Vagina (tissue), 2 donors: ENCODE results near the gene CDH4. TPM values are rescaled to one million over a fixed set of nuclear protein-coding genes. Genes with fewer than 3 reads are reported as not detected.

ENCODE experiments used
- DNase-seq, 2 donors: peaks; one replicate each; pipeline ENCODE4 v3.0.0-alpha.2; 2017; ENCODE audit errors: extremely low spot score in 2 of 2
- H3K27ac ChIP-seq: fragments of 200-600 bp; sonication (generic); one replicate; pipeline ENCODE4 v1.5.1; 2019
- H3K27me3 ChIP-seq: fragments of 200-600 bp; sonication (generic); one replicate; pipeline ENCODE4 v1.5.1; 2019
- H3K36me3 ChIP-seq, 2 donors: fragments of 200-600 bp; sonication (generic); one replicate each; pipeline ENCODE4 v1.5.1; 2017 to 2019
- H3K4me1 ChIP-seq: fragments of 200-600 bp; sonication (generic); one replicate; pipeline ENCODE4 v1.5.1; 2019
- H3K4me3 ChIP-seq, 2 donors: fragments of 200-600 bp; sonication (generic); 1 replicate in 1 of 2; 2 replicates in 1 of 2; pipeline ENCODE4 v1.5.1; 2016 to 2019
- H3K9me3 ChIP-seq: fragments of 200-600 bp; sonication (generic); one replicate; pipeline ENCODE4 v1.5.1; 2019
- POLR2A ChIP-seq, 2 donors: fragments of 450-650 bp; IDR thresholded peaks; one replicate each; pipeline ENCODE4 v1.6.1; 2017; ENCODE audit warnings: antibody characterized with exemption in 2 of 2, mild to moderate bottlenecking in 2 of 2, moderate library complexity in 2 of 2
- POLR2AphosphoS5 ChIP-seq, 2 donors: sonication (generic); formaldehyde crosslinking; IDR thresholded peaks; one replicate each; pipeline ENCODE4 v1.9.0; 2017; ENCODE audit warnings: antibody characterized with exemption in 2 of 2, mild to moderate bottlenecking in 2 of 2, low read depth in 1 of 2; ENCODE audit not compliant: insufficient read depth in 1 of 2
- intact Hi-C: fragments of 100-400 bp; cut with DNase I; formaldehyde crosslinking; loops from one replicate; pipeline ENCODE4 v1.15.1; 2023
- total RNA-seq: library from RNA; depleted of rRNA; stranded (reverse); fragments of >200 nt; gene quantifications from one replicate; pipeline ENCODE4 v1.2.3, GENCODE V29; 2016
- TF ChIP-seq, protein P1 (sequence below), 3 experiments: fragments of 450-650 bp in 2 of 3; fragments of 200-600 bp in 1 of 3; sonication (generic) in 1 of 3; IDR thresholded peaks; one replicate each; pipeline ENCODE4 v1.5.1; 2017 to 2019; ENCODE audit warnings: antibody characterized with exemption in 3 of 3, mild to moderate bottlenecking in 2 of 3, moderate library complexity in 2 of 3

Gene CDH4
- total RNA-seq, 1 donor from 2014 or later = 0.25 TPM

DNA sequence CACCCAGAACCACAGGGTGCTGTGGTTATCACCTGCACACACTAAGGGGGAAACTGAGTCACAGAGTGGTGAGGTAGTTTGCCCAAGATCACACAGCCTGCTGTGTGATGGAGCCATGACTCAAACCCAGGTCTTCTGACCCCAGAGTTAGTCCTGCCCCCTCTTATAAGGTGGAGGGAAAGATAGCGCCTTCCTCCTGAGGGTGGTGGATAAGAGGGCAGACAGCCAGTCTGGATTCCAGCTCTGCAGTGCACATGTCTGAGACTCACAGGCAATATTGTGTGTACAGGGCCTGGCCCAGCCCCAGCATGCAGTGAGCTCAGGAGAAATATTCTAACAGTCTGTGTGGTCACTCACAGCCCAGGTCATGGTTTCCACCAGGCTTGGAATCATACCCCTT is 393.7 kb downstream of the CDH4 start:
- H3K27ac ChIP-seq = no peak overlapping the region
- H3K4me3 ChIP-seq = no peak overlapping the region
- no peaks in the 10 kb centered on the region for H3K36me3 ChIP-seq
- no peaks in the 10 kb centered on the region for H3K9me3 ChIP-seq
- TF ChIP-seq, protein P1, sequence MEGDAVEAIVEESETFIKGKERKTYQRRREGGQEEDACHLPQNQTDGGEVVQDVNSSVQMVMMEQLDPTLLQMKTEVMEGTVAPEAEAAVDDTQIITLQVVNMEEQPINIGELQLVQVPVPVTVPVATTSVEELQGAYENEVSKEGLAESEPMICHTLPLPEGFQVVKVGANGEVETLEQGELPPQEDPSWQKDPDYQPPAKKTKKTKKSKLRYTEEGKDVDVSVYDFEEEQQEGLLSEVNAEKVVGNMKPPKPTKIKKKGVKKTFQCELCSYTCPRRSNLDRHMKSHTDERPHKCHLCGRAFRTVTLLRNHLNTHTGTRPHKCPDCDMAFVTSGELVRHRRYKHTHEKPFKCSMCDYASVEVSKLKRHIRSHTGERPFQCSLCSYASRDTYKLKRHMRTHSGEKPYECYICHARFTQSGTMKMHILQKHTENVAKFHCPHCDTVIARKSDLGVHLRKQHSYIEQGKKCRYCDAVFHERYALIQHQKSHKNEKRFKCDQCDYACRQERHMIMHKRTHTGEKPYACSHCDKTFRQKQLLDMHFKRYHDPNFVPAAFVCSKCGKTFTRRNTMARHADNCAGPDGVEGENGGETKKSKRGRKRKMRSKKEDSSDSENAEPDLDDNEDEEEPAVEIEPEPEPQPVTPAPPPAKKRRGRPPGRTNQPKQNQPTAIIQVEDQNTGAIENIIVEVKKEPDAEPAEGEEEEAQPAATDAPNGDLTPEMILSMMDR (IDR thresholded peaks at IDR 0.05) = no peak
- TF ChIP-seq POLR2A (IDR thresholded peaks at IDR 0.05) (no peak), POLR2AphosphoS5 (IDR thresholded peaks at IDR 0.05; ENCODE audit: insufficient read depth in 1 of 2, low read depth in 1 of 2) (no peak)
- H3K27me3 ChIP-seq = no peaks in the 10 kb centered on the region
- intact Hi-C loops = no loop called here
- DNase-seq = no peak
- H3K4me1 ChIP-seq = no peaks in the 10 kb centered on the region

DNA sequence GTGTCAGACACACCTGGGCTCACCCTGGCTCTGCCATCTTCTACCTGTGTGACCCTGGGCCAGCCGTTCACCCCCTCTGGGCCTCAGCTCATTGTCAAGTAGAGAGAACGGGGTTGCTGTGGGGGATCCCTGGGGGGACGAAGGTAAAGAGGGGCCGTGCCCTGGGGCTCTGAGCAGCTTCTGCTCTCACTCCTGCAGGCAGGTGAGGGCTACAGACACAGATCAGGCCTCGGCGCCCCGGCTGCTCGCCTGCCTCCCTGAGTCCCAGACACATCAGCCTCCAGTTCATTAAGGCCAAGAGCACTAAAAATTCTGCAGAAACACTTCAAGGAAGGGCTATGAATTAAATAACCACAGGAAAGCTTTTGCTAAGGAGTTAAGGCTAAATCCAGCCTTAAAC is 394.4 kb downstream of the CDH4 start:
- no peak overlapping the region for H3K27ac ChIP-seq
- no peak for DNase-seq
- no peaks in the 10 kb centered on the region for H3K36me3 ChIP-seq
- intact Hi-C loops = no loop called here
- H3K4me3 ChIP-seq = no peak overlapping the region
- TF ChIP-seq, protein P1 (IDR thresholded peaks at IDR 0.05) = no peak
- TF ChIP-seq POLR2AphosphoS5 (IDR thresholded peaks at IDR 0.05; ENCODE audit: insufficient read depth in 1 of 2, low read depth in 1 of 2) = no peak
- TF ChIP-seq POLR2A (IDR thresholded peaks at IDR 0.05) = no peak
- no peaks in the 10 kb centered on the region for H3K27me3 ChIP-seq
- no peaks in the 10 kb centered on the region for H3K9me3 ChIP-seq
- H3K4me1 ChIP-seq = no peaks in the 10 kb centered on the region

DNA sequence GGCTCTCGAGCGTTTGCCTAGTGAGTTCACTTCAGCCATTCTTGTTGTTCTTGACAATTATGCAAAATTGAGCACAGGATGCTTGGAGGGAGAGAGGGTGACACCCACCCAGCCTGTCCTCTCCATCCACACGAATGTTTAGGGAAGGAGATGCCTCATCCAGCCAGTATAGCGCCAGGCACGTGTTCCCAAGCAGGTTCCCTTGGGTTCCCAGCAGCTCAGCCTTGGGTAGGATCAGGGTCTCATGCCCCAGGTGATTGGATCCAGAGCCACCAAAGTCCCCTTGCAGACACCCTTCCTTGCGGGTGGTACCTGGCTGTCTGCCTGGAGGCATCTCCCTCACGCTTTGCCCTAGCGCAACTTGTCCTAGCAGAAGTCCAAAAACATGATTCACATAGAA is 394.9 kb downstream of the CDH4 start:
- intact Hi-C loops = no loop called here

DNA sequence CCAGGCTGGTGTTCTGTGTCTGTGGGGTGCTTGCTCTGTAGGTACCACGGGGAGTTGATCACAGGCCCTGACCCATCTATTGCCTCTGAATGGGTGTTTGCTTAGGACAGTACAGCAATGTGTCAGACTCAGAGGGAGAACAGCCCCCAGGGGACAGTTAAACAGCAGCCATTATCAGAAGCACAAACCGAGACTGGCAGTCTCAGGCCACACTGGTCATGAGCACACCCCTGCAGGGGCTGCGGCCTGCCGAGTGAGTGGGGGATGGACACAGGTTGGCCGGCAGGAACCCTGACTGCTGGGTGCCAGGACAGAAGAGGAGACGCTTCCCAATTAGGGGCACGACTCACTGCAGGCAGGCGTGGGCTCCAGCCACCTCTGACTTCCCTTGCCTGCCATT is 395.6 kb downstream of the CDH4 start:
- DNase-seq = no peak
- intact Hi-C loops = no loop called here
- H3K36me3 ChIP-seq = no peaks in the 10 kb centered on the region
- no peak overlapping the region for H3K4me3 ChIP-seq
- H3K27ac ChIP-seq = no peak overlapping the region
- no peaks in the 10 kb centered on the region for H3K4me1 ChIP-seq
- no peaks in the 10 kb centered on the region for H3K9me3 ChIP-seq
- H3K27me3 ChIP-seq = no peaks in the 10 kb centered on the region
- TF ChIP-seq, protein P1 (IDR thresholded peaks at IDR 0.05) = no peak
- TF ChIP-seq POLR2AphosphoS5 (IDR thresholded peaks at IDR 0.05; ENCODE audit: insufficient read depth in 1 of 2, low read depth in 1 of 2) (no peak), POLR2A (IDR thresholded peaks at IDR 0.05) (no peak)

More for the DNA sequence above, 394.9 kb downstream of the CDH4 start:
- Histone ChIP-seq H3K27ac (no peak overlapping the region), H3K27me3 (no peaks in the 10 kb centered on the region), H3K4me1 (no peaks in the 10 kb centered on the region), H3K36me3 (no peaks in the 10 kb centered on the region), H3K9me3 (no peaks in the 10 kb centered on the region), H3K4me3 (no peak overlapping the region)
- TF ChIP-seq POLR2AphosphoS5 (IDR thresholded peaks at IDR 0.05; ENCODE audit: insufficient read depth in 1 of 2, low read depth in 1 of 2) = no peak
- no peak for TF ChIP-seq POLR2A (IDR thresholded peaks at IDR 0.05)
- TF ChIP-seq, protein P1 (IDR thresholded peaks at IDR 0.05) = no peak
- no peak for DNase-seq

DNA sequence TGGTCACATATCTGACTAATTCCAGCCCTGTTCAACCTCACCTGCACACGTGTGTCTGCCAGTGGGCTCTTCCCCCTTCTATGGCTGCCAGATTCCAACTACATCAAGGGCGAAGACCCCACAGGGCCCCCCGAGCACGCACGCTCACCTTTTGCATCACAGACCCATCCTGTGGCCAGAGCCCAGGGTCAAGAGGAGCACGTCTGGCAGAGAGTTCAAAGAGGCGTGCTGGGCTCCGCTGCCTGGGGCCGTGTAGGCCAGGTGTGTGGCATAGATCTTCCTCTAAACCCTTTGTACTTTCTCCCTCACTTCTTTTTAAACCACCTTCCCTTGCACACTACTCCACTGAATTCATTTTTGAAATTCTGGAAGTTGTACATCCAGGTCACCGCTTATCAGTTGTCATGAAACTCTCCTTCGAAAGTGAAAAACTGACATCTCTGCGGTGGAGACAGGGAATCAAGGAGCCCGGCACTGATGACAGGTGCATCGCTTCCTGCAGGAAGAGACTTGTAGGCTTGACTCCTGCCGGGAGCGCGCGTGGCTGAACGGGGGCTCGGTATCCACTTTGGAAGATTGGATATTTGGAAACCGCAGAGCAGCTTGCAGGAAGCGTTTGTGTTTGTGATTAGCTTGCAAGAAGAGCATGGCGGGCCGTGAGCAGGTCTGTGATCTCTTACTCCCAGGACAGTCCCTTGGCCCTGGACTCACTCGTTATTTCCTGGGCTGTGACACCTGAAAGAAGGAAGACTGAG is 397.2 kb downstream of the CDH4 start:
- H3K4me1 ChIP-seq = no peaks in the 10 kb centered on the region
- DNase-seq = no peak
- intact Hi-C loops = no loop called here

More for the DNA sequence above, 397.2 kb downstream of the CDH4 start:
- Histone ChIP-seq H3K9me3 (no peaks in the 10 kb centered on the region), H3K27me3 (no peaks in the 10 kb centered on the region), H3K36me3 (no peaks in the 10 kb centered on the region), H3K27ac (no peak overlapping the region), H3K4me3 (no peak overlapping the region)
- TF ChIP-seq POLR2AphosphoS5 (IDR thresholded peaks at IDR 0.05; ENCODE audit: insufficient read depth in 1 of 2, low read depth in 1 of 2) = no peak
- no peak for TF ChIP-seq POLR2A (IDR thresholded peaks at IDR 0.05)
- TF ChIP-seq, protein P1 (IDR thresholded peaks at IDR 0.05) = no peak
